ENCODE results near the gene PSAT1.

- TF ChIP-seq CTCF (IDR thresholded peaks at IDR 0.05; ENCODE audit: low read depth, low read length) (no peak), EZH2phosphoT487 (IDR thresholded peaks at IDR 0.05; ENCODE audit: low read depth) (no peak)
These were observed 17.6 kb downstream of the PSAT1 start for GRCh38 chr9:78314550-78314949.
